Measurements from ENCODE around the gene MGMT.

Gene MGMT

GRCh38 chr10:129728905-129729795, 262.1 kb downstream of the MGMT start:
- no peak overlapping the region for H3K9ac ChIP-seq (ENCODE audit: low read depth in 1 of 2, low read length in 2 of 2)
- H3K27ac ChIP-seq (ENCODE audit: low read depth in 2 of 2, low read length in 2 of 2), result no peak overlapping the region
- H3K4me1 ChIP-seq (ENCODE audit: control insufficient read depth in 2 of 2, insufficient read depth in 2 of 2, low read length in 2 of 2), result no peaks in the 10 kb centered on the region
- no peak overlapping the region for H3K4me3 ChIP-seq (ENCODE audit: low read length in 2 of 2)
- no peaks in the 10 kb centered on the region for H3K36me3 ChIP-seq (ENCODE audit: control insufficient read depth in 2 of 2, insufficient read depth in 2 of 2, low read length in 2 of 2)
- no peaks in the 10 kb centered on the region for H3K27me3 ChIP-seq (ENCODE audit: control insufficient read depth in 2 of 2, insufficient read depth in 2 of 2, low read length in 2 of 2)
- H3K9me3 ChIP-seq (ENCODE audit: control insufficient read depth in 2 of 2, low read length in 2 of 2), result no peaks in the 10 kb centered on the region

- H3K9me3 ChIP-seq (ENCODE audit: control insufficient read depth in 2 of 2, low read length in 2 of 2), result no peaks in the 10 kb centered on the region
- H3K4me3 ChIP-seq (ENCODE audit: low read length in 2 of 2), result no peak overlapping the region
- no peak overlapping the region for H3K9ac ChIP-seq (ENCODE audit: low read depth in 1 of 2, low read length in 2 of 2)
- H3K4me1 ChIP-seq (ENCODE audit: control insufficient read depth in 2 of 2, insufficient read depth in 2 of 2, low read length in 2 of 2), result no peaks in the 10 kb centered on the region
- H3K36me3 ChIP-seq (ENCODE audit: control insufficient read depth in 2 of 2, insufficient read depth in 2 of 2, low read length in 2 of 2), result no peaks in the 10 kb centered on the region
- H3K27ac ChIP-seq (ENCODE audit: low read depth in 2 of 2, low read length in 2 of 2), result no peak overlapping the region
- H3K27me3 ChIP-seq (ENCODE audit: control insufficient read depth in 2 of 2, insufficient read depth in 2 of 2, low read length in 2 of 2), result no peaks in the 10 kb centered on the region
Observed at GRCh38 chr10:129730272-129730992, 263.4 kb downstream of the MGMT start.

DNA sequence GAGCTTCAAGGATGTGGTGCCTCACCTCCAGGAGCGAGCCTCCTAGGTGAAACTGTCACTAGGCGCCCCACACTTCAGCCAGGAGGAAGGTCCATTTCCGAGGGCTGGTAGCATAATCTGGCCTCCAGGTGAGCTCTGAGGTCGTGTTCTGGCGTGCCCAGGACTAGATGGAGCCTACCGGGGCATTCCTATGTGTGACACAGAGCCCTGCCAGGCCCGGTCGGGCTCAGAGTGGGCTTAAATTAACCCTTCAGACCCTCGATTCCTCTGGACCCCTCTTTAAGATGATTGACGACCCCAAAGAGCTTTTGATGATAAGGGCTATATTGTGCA, 263.9 kb downstream of the MGMT start:
- Histone ChIP-seq H3K27me3 (ENCODE audit: control insufficient read depth in 2 of 2, insufficient read depth in 2 of 2, low read length in 2 of 2) (no peaks in the 10 kb centered on the region), H3K9me3 (ENCODE audit: control insufficient read depth in 2 of 2, low read length in 2 of 2) (no peaks in the 10 kb centered on the region), H3K27ac (ENCODE audit: low read depth in 2 of 2, low read length in 2 of 2) (no peak overlapping the region), H3K4me3 (ENCODE audit: low read length in 2 of 2) (no peak overlapping the region), H3K36me3 (ENCODE audit: control insufficient read depth in 2 of 2, insufficient read depth in 2 of 2, low read length in 2 of 2) (no peaks in the 10 kb centered on the region), H3K9ac (ENCODE audit: low read depth in 1 of 2, low read length in 2 of 2) (no peak overlapping the region), H3K4me1 (ENCODE audit: control insufficient read depth in 2 of 2, insufficient read depth in 2 of 2, low read length in 2 of 2) (no peaks in the 10 kb centered on the region)

- Histone ChIP-seq H3K36me3 (ENCODE audit: control insufficient read depth in 2 of 2, insufficient read depth in 2 of 2, low read length in 2 of 2) (peaks cover 0 to 2% of the 10 kb centered on the region in 2 donors), H3K4me1 (ENCODE audit: control insufficient read depth in 2 of 2, insufficient read depth in 2 of 2, low read length in 2 of 2) (no peaks in the 10 kb centered on the region), H3K9me3 (ENCODE audit: control insufficient read depth in 2 of 2, low read length in 2 of 2) (no peaks in the 10 kb centered on the region), H3K27ac (ENCODE audit: low read depth in 2 of 2, low read length in 2 of 2) (no peak overlapping the region), H3K9ac (ENCODE audit: low read depth in 1 of 2, low read length in 2 of 2) (no peak overlapping the region), H3K27me3 (ENCODE audit: control insufficient read depth in 2 of 2, insufficient read depth in 2 of 2, low read length in 2 of 2) (no peaks in the 10 kb centered on the region), H3K4me3 (ENCODE audit: low read length in 2 of 2) (no peak overlapping the region)
Observed at GRCh38 chr10:129740532-129741279, 273.7 kb downstream of the MGMT start.

DNA sequence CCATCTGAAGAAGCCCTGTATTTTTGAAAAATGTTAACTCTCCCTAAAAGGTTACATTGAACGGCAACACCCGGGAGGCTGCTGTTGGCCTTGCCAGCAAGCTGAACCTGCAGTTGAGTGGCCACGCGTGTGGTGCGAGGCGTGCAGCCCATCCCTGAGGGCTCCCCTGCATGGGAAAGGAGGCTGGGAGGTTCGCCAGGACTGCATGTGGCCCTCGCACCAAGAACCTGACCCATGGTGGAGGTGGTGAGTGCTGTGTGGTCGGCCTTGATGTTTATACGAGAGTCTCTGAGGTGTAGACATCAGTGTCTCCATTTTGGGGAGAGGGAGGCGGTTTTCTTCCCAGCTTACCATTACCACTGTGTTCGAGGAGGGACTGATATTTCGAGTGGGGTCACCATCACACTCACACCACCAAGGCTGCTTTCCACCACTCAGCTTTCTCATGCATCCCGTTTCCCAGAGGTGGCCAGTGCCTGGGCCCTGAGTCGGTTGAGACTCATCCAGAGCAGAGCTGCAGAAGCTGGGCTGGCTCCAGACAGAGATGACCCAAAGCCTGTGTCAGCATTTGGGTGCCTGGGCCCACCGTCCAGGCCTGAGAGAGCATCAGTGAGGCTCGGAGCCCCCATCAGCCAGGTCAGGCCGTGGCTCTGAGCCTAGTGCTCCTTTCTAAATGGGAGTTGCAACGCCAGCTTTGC, 274.4 kb downstream of the MGMT start:
- no peak overlapping the region for H3K9ac ChIP-seq (ENCODE audit: low read depth in 1 of 2, low read length in 2 of 2)
- H3K27me3 ChIP-seq (ENCODE audit: control insufficient read depth in 2 of 2, insufficient read depth in 2 of 2, low read length in 2 of 2), result no peaks in the 10 kb centered on the region
- H3K9me3 ChIP-seq (ENCODE audit: control insufficient read depth in 2 of 2, low read length in 2 of 2), result no peaks in the 10 kb centered on the region
- no peak overlapping the region for H3K27ac ChIP-seq (ENCODE audit: low read depth in 2 of 2, low read length in 2 of 2)
- peaks cover 0 to 2% of the 10 kb centered on the region in 2 donors for H3K36me3 ChIP-seq (ENCODE audit: control insufficient read depth in 2 of 2, insufficient read depth in 2 of 2, low read length in 2 of 2)
- H3K4me3 ChIP-seq (ENCODE audit: low read length in 2 of 2), result no peak overlapping the region
- no peaks in the 10 kb centered on the region for H3K4me1 ChIP-seq (ENCODE audit: control insufficient read depth in 2 of 2, insufficient read depth in 2 of 2, low read length in 2 of 2)

DNA sequence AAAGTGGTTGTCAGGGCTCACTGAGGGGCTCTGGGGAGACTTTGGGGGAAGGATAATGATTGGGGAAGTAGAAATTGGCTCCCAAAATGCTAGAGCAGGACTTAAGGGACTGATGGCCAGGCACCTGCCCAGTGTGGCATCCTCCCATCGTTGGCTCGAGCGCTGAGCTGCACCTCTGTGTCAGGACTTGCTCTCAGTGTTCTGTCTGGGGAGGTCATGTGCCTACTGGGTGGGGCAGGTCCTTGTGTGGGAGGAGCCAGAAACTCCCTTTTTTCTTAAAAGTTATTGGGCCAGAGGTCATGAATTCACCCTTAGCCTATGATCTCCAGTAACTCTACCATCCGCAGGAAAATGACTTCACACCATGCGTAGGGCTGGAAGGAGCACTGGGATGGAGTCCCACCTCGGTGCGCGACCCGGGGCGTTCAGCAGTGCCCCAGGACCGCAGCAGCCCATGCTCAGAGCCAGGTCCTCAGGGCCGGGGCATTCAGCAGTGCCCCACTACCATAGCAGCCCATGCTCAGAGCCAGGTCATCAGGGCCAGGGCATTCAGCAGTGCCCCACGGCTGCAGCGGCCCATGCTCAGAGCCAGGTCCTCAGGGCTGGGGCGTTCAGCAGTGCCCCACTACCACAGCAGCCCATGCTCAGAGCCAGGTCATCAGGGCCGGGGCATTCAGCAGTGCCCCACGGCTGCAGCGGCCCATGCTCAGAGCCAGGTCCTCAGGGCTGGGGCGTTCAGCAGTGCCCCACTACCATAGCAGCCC, 275.1 kb downstream of the MGMT start:
- Histone ChIP-seq H3K4me1 (ENCODE audit: control insufficient read depth in 2 of 2, insufficient read depth in 2 of 2, low read length in 2 of 2) (no peaks in the 10 kb centered on the region), H3K9ac (ENCODE audit: low read depth in 1 of 2, low read length in 2 of 2) (no peak overlapping the region), H3K4me3 (ENCODE audit: low read length in 2 of 2) (no peak overlapping the region), H3K27ac (ENCODE audit: low read depth in 2 of 2, low read length in 2 of 2) (no peak overlapping the region), H3K27me3 (ENCODE audit: control insufficient read depth in 2 of 2, insufficient read depth in 2 of 2, low read length in 2 of 2) (no peaks in the 10 kb centered on the region), H3K36me3 (ENCODE audit: control insufficient read depth in 2 of 2, insufficient read depth in 2 of 2, low read length in 2 of 2) (peaks cover 0 to 2% of the 10 kb centered on the region in 2 donors), H3K9me3 (ENCODE audit: control insufficient read depth in 2 of 2, low read length in 2 of 2) (no peaks in the 10 kb centered on the region)

GRCh38 chr10:129742742-129743550, 275.9 kb downstream of the MGMT start:
- Histone ChIP-seq H3K4me3 (ENCODE audit: low read length in 2 of 2) (no peak overlapping the region), H3K9ac (ENCODE audit: low read depth in 1 of 2, low read length in 2 of 2) (no peak overlapping the region), H3K27ac (ENCODE audit: low read depth in 2 of 2, low read length in 2 of 2) (no peak overlapping the region), H3K4me1 (ENCODE audit: control insufficient read depth in 2 of 2, insufficient read depth in 2 of 2, low read length in 2 of 2) (no peaks in the 10 kb centered on the region), H3K36me3 (ENCODE audit: control insufficient read depth in 2 of 2, insufficient read depth in 2 of 2, low read length in 2 of 2) (peaks cover 0 to 2% of the 10 kb centered on the region in 2 donors), H3K27me3 (ENCODE audit: control insufficient read depth in 2 of 2, insufficient read depth in 2 of 2, low read length in 2 of 2) (no peaks in the 10 kb centered on the region), H3K9me3 (ENCODE audit: control insufficient read depth in 2 of 2, low read length in 2 of 2) (no peaks in the 10 kb centered on the region)

DNA sequence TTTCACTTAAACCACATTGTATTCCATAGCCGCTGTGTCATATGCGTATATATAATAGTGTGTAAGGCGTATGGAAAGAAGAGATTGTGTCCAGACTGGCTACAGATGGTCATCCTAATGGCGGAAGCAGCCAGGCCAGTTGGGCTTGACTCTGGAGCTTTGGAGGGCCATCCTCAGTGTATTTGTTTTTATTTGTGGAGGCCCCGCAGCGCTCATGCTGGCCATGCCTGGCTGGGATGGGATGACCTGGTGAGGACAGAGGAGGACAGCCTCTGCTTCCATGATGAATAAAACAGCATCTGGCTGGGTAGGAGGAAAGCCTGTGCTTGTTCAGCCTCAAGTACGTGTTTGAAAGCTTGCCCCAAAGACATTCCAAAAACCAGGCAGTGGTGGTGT, 276.7 kb downstream of the MGMT start:
- peaks cover 0 to 2% of the 10 kb centered on the region in 2 donors for H3K36me3 ChIP-seq (ENCODE audit: control insufficient read depth in 2 of 2, insufficient read depth in 2 of 2, low read length in 2 of 2)
- H3K9ac ChIP-seq (ENCODE audit: low read depth in 1 of 2, low read length in 2 of 2), result no peak overlapping the region
- no peaks in the 10 kb centered on the region for H3K27me3 ChIP-seq (ENCODE audit: control insufficient read depth in 2 of 2, insufficient read depth in 2 of 2, low read length in 2 of 2)
- H3K4me1 ChIP-seq (ENCODE audit: control insufficient read depth in 2 of 2, insufficient read depth in 2 of 2, low read length in 2 of 2), result no peaks in the 10 kb centered on the region
- no peak overlapping the region for H3K4me3 ChIP-seq (ENCODE audit: low read length in 2 of 2)
- H3K27ac ChIP-seq (ENCODE audit: low read depth in 2 of 2, low read length in 2 of 2), result no peak overlapping the region
- H3K9me3 ChIP-seq (ENCODE audit: control insufficient read depth in 2 of 2, low read length in 2 of 2), result peaks cover 0 to 2% of the 10 kb centered on the region in 2 donors

Data from mucosa of rectum (tissue), 2 donors.